T-helper 17 cell (primary cell): ENCODE measurements around the gene NLRP10. TPM values are rescaled to one million over a fixed set of nuclear protein-coding genes. Genes with fewer than 3 reads are reported as not detected.
"Not testable (repeated sequence)": the region's sequence is repeated elsewhere in the genome, so short reads cannot be mapped to it uniquely, and the experiment has no call there.

Source experiments
- ATAC-seq: fragments of 150-1000 bp; cut with Tn5 transposase; 2 replicates; pipeline ENCODE4 v1.10.0; 2021; ENCODE audit warnings: mild to moderate bottlenecking, moderate library complexity
- DNase-seq, 3 donors: peaks; one replicate each; pipeline versions ENCODE4 v3.0.0 to v3.0.0-alpha.2; 2020 to 2021
- H3K9me3 ChIP-seq: one replicate; pipeline ENCODE4 v1.7.0; 2013; ENCODE audit warnings: low read length, mild to moderate bottlenecking; ENCODE audit not compliant: control insufficient read depth, poor library complexity, severe bottlenecking
- H3K27ac Mint-ChIP-seq: one replicate; pipeline ENCODE4 v1.8.0; 2022; ENCODE audit warnings: mild to moderate bottlenecking, moderate library complexity, mixed read lengths
- H3K27me3 Mint-ChIP-seq: one replicate; pipeline ENCODE4 v1.8.0; 2022; ENCODE audit warnings: mixed read lengths
- H3K36me3 Mint-ChIP-seq: one replicate; pipeline ENCODE4 v1.8.0; 2022; ENCODE audit warnings: low read depth, mixed read lengths
- H3K4me1 Mint-ChIP-seq: one replicate; pipeline ENCODE4 v1.8.0; 2022; ENCODE audit warnings: mild to moderate bottlenecking, mixed read lengths
- H3K4me3 Mint-ChIP-seq: one replicate; pipeline ENCODE4 v1.8.0; 2022; ENCODE audit warnings: mild to moderate bottlenecking, moderate library complexity, mixed read lengths
- total RNA-seq, 4 donors: library from RNA in 2 of 4; stranded (reverse) in 2 of 4; gene quantifications; one replicate each; pipeline ENCODE4 v1.2.3 and lab custom pipeline; 2022 to 2026

Gene NLRP10
- total RNA-seq, 2 donors from 2014 or later, result not detected

DNA sequence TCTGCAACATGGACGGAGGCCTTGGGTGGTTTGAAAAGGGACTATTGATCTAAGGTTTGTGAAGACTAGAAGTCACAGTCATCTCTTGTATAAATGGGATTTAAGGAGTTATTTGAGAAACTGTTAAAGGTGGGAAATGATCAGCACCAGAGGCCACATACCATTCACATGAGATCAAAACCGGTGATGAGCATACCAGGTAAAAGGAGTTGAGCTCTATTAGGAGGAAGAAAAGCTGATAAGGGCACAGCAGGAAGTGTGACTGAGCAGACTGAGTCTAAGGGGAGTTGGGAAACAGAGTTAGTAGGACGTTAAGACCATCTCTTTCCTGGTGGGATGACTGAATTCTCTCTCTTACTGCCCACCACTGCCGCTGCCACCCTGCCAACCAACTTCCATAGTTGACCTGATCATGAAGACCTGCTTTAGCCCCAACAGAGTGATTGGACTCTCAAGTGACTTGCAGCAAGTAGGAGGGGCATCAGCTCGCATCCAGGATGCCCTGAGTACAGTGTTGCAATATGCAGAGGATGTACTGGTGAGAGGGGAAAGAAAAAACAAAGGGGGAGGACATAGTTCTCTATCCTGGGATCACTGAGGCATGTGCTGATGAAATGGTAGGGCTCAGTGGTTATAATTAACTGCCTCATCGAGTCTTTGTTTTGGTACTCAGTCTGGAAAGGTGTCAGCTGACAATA lies 29.5 kb upstream of the NLRP10 start:
- H3K9me3 ChIP-seq, result no peaks in the 10 kb centered on the region
- ATAC-seq, result no peak
- Mint-ChIP-seq H3K27me3 (no peaks in the 10 kb centered on the region), H3K4me1 (peaks cover 20% of the 10 kb centered on the region), H3K36me3 (peaks cover 28% of the 10 kb centered on the region), H3K27ac (peak overlapping the region; percentile 67), H3K4me3 (no peak overlapping the region)
- DNase-seq, result no peak

GRCh38 chr11:7987560-7987883 lies 22.3 kb upstream of the NLRP10 start:
- not testable (repeated sequence) for ATAC-seq, DNase-seq, H3K27me3 Mint-ChIP-seq, H3K9me3 ChIP-seq
- H3K27ac Mint-ChIP-seq, result peak overlapping the region; percentile 99
- H3K4me3 Mint-ChIP-seq, result peak overlapping the region; percentile 99
- peaks cover 37% of the 10 kb centered on the region for H3K4me1 Mint-ChIP-seq
- peaks cover 13% of the 10 kb centered on the region for H3K36me3 Mint-ChIP-seq

DNA sequence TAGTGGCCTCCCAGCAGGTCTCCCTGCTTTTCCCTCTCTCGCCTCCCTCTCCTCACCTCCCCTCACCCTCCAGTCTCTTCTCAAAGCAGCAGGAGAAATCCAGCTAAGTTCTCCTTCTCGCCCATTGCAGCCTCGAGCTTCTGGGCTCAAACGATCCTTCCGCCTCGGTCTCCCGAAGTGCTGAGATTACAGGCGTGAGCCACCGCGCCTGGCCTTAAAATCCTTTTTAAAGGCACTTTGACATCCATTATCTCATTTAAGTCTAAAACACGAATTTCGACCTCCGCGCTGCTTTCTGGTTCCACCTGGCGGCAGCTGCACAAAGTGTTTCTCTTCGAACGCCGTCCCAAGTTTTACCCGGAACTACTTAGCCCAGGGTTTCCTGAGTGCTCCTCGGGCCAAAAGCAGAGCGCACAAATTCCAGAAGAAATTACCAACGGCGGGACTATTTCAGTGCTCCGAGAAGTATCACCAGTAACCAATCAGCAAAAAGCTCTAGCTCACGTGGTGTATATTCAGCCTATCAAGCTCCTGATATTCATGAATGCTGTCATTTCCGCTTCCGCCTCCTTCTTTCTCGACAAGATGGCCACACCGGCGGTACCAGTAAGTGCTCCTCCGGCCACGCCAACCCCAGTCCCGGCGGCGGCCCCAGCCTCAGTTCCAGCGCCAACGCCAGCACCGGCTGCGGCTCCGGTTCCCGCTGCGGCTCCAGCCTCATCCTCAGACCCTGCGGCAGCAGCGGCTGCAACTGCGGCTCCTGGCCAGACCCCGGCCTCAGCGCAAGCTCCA lies 21.7 kb upstream of the NLRP10 start, which contains the start of gene EIF3F:
TSS of gene EIF3F (plus strand) at position 570 of the 792 bp plus-strand sequence. CDS start at position 586, 16 bp downstream.
- DNase-seq (peak; percentile 65 to 82 (median 80)), ATAC-seq (peak; percentile 97)
- peak within 1 kb of the TSS; percentile 99 for H3K4me3 Mint-ChIP-seq
- H3K27ac Mint-ChIP-seq, result peak within 1 kb of the TSS; percentile 99
- H3K4me1 Mint-ChIP-seq, result peaks cover 37% of the 10 kb centered on the region
- no peaks in the 10 kb centered on the region for H3K9me3 ChIP-seq
- peaks cover 13% of the 10 kb centered on the region for H3K36me3 Mint-ChIP-seq
- H3K27me3 Mint-ChIP-seq, result no peaks in the 10 kb centered on the region

DNA sequence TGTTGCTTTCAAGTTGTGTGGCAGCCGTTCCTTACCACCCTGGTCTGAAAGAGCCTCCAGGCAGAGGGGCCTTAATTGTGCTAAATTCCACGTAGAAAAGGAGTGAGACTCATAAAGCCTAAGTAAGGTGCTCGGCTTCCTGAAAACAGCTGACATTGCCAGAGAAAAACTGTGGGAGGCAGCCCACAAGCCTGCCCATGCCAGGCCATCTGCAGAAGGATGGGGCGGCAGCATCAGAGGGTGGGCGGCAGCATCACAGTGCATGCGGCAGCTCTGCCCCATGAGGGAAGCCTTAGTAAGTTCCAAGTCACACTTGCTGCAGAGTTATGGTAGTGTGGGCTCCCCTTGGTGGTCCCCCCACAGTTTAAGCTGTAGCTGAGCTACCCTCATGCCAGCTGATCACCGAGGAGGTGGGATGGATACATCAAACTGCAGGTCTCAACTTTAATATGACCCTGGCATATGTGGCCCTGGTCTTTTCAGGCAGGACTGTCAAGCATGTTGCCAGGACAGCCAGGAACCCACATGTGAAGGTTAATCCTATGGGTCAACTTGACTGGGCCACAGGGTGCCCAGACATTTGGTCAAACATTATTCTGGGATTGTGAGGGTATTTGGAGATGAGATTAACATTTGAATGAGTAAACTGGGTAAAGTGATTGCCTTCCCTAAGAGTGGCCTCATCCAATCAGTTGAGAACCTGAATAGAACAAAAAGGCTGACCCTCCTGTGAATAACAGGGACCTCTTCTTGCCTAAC lies 18.8 kb upstream of the NLRP10 start:
- Mint-ChIP-seq H3K4me3 (no peak overlapping the region), H3K27me3 (no peaks in the 10 kb centered on the region), H3K36me3 (peaks cover 4% of the 10 kb centered on the region), H3K27ac (peak overlapping the region; percentile 53), H3K4me1 (peaks cover 22% of the 10 kb centered on the region)
- DNase-seq (no peak), ATAC-seq (no peak)
- no peaks in the 10 kb centered on the region for H3K9me3 ChIP-seq

DNA sequence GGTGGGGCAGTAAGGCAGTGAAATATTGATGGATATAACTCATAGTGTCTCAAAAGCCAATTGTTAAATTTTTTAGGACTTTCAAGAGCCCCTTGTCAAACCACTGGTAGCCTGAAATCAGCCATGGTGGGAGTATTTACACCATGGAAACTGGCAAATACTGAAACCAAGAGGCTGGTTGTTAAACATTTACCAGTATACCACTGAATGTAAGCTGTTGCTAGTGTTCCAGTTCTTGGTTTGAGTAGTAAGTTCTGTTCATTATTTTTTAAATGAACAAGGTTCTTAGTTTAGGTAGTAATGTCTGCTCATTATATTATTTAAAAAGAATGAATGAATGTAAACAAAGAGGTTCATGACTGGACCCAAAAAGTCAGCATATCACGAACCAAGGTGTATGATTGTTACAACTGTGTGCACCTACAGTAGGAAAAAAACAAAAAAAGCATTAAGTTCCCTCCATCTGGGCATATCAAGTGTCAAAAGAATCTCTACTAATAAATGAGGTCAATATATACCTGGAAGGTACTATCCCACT lies 17.4 kb upstream of the NLRP10 start:
- H3K4me3 Mint-ChIP-seq, result no peak overlapping the region
- peaks cover 2% of the 10 kb centered on the region for H3K36me3 Mint-ChIP-seq
- H3K27ac Mint-ChIP-seq, result no peak overlapping the region
- ATAC-seq (no peak), DNase-seq (no peak)
- H3K4me1 Mint-ChIP-seq, result peaks cover 12% of the 10 kb centered on the region
- H3K27me3 Mint-ChIP-seq, result no peaks in the 10 kb centered on the region
- no peaks in the 10 kb centered on the region for H3K9me3 ChIP-seq

GRCh38 chr11:7981619-7982157 lies 16.4 kb upstream of the NLRP10 start:
- Mint-ChIP-seq H3K27ac (no peak overlapping the region), H3K36me3 (peaks cover 2% of the 10 kb centered on the region), H3K27me3 (no peaks in the 10 kb centered on the region), H3K4me3 (no peak overlapping the region), H3K4me1 (peaks cover 8% of the 10 kb centered on the region)
- DNase-seq (no peak), ATAC-seq (no peak)
- no peaks in the 10 kb centered on the region for H3K9me3 ChIP-seq

GRCh38 chr11:7977232-7977917 lies 12.1 kb upstream of the NLRP10 start:
- Mint-ChIP-seq H3K27me3 (peaks cover 5% of the 10 kb centered on the region), H3K27ac (peak overlapping the region; percentile 61), H3K4me1 (peaks cover 3% of the 10 kb centered on the region), H3K36me3 (no peaks in the 10 kb centered on the region), H3K4me3 (no peak overlapping the region)
- no peak for DNase-seq
- ATAC-seq, result no peak
- H3K9me3 ChIP-seq, result no peaks in the 10 kb centered on the region

- no peaks in the 10 kb centered on the region for H3K9me3 ChIP-seq
- no peak for DNase-seq
- H3K27ac Mint-ChIP-seq, result no peak overlapping the region
- peaks cover 11% of the 10 kb centered on the region for H3K27me3 Mint-ChIP-seq
- H3K36me3 Mint-ChIP-seq, result no peaks in the 10 kb centered on the region
- H3K4me3 Mint-ChIP-seq, result no peak overlapping the region
- peaks cover 3% of the 10 kb centered on the region for H3K4me1 Mint-ChIP-seq
- no peak for ATAC-seq
Observed at GRCh38 chr11:7974668-7975067, 9.4 kb upstream of the NLRP10 start.

GRCh38 chr11:7973011-7973410 lies 7.8 kb upstream of the NLRP10 start:
- peaks cover 24% of the 10 kb centered on the region for H3K27me3 Mint-ChIP-seq
- peaks cover 3% of the 10 kb centered on the region for H3K4me1 Mint-ChIP-seq
- no peaks in the 10 kb centered on the region for H3K9me3 ChIP-seq
- DNase-seq (no peak), ATAC-seq (no peak)
- H3K4me3 Mint-ChIP-seq, result no peak overlapping the region
- no peaks in the 10 kb centered on the region for H3K36me3 Mint-ChIP-seq
- no peak overlapping the region for H3K27ac Mint-ChIP-seq

GRCh38 chr11:7971846-7972245 lies 6.6 kb upstream of the NLRP10 start:
- H3K4me3 Mint-ChIP-seq, result no peak overlapping the region
- H3K4me1 Mint-ChIP-seq, result peaks cover 5% of the 10 kb centered on the region
- no peak for DNase-seq
- no peaks in the 10 kb centered on the region for H3K9me3 ChIP-seq
- H3K36me3 Mint-ChIP-seq, result peaks cover 2% of the 10 kb centered on the region
- peaks cover 35% of the 10 kb centered on the region for H3K27me3 Mint-ChIP-seq
- H3K27ac Mint-ChIP-seq, result no peak overlapping the region
- no peak for ATAC-seq

DNA sequence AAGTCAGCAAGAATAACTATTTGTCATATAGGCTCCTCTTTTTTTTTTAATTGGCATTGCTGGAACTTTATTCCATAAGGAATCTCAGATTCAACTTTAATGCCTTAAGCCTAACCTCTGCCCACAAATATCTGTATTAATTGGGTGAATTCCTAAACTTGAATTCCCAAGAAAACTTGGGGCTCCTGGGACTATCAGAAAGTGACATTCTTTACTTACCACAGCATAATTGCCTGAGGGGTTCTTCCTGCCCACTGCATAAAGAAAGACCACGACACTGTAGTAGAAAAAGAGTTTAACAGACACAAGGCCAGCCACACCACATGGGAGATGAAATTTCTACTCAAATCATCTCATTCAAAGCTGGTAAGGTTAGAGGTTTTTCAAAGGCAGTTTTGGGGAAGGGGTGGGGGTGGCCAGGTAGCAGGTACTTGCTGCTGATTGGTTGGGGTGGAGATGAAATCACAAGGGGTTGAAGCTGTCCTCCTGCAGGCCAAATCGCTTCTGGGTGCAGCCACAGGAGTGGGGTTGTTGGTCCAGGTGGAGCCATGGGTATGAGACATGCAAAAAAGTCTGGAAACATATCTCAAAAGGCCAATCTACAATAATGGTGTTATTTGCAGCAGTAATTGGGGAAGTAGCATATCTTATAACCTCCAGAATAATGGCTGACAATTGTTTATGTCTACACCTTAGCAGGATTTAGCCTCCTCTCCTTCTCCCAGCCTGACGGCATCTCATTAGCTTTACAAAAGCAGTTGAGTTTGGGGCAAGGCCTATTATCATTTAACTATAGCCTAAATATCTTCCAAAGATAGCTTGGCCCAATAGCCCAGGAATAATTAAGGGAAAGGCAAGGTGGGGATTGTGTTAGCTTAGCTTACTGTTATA lies 4.8 kb upstream of the NLRP10 start:
- no peak overlapping the region for H3K4me3 Mint-ChIP-seq
- ATAC-seq, result no peak
- H3K36me3 Mint-ChIP-seq, result peaks cover 2% of the 10 kb centered on the region
- peaks cover 45% of the 10 kb centered on the region for H3K27me3 Mint-ChIP-seq
- H3K27ac Mint-ChIP-seq, result no peak overlapping the region
- H3K4me1 Mint-ChIP-seq, result peaks cover 2% of the 10 kb centered on the region
- DNase-seq, result no peak
- no peaks in the 10 kb centered on the region for H3K9me3 ChIP-seq

- H3K4me1 Mint-ChIP-seq, result peaks cover 2% of the 10 kb centered on the region
- H3K9me3 ChIP-seq, result no peaks in the 10 kb centered on the region
- H3K27me3 Mint-ChIP-seq, result peaks cover 57% of the 10 kb centered on the region
- DNase-seq (no peak), ATAC-seq (no peak)
- peaks cover 6% of the 10 kb centered on the region for H3K36me3 Mint-ChIP-seq
- H3K27ac Mint-ChIP-seq, result no peak overlapping the region
- H3K4me3 Mint-ChIP-seq, result peak overlapping the region; percentile 49
Observed at GRCh38 chr11:7968686-7969085, 3.4 kb upstream of the NLRP10 start.
